ENCODE results near the gene STRC. TPM values are rescaled to one million over a fixed set of nuclear protein-coding genes. Genes with fewer than 3 reads are reported as not detected.
"Not testable (repeated sequence)": the region's sequence is repeated elsewhere in the genome, so short reads cannot be mapped to it uniquely, and the experiment has no call there.

Gene STRC
- total RNA-seq, result 1 to 10 TPM in 1 of 2 donors, under 1 TPM in 1; 0.40 to 1.0 TPM
- polyA plus RNA-seq, result under 1 TPM; 0.03 to 0.28 TPM
- long read RNA-seq, donor 1, result 0 reads
- long read RNA-seq, donor 2, result 0 reads
- long read RNA-seq, donor 3, result 0 reads
- long read RNA-seq, donor 4, result 0 reads
- long read RNA-seq, donor 5, result 0 reads

DNA sequence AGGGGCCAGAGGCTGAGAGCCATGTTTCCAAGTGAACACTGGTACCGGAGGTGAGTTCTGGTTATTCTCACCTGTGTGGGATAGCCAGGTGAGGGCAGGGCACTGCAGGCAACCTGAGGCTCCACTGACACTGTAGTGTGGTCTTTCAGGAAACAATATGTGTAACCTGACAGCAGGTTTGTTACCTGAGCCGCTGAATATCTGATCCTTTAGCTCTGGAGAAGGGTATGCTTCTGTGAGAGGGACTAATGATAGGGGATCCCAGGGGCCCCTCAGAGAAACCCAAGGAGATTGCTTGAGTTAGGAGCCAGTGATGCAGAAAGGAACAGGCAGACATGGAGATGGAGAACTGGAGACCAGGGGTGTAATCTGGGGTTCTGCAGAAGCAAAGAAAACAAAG, at the start of gene STRC:
Gene STRC (minus strand): TSS at position 101 of the 400 bp plus-strand sequence. CDS start 78 bp downstream, at position 23.
- not testable (repeated sequence) for H3K36me3 ChIP-seq (ENCODE audit: control insufficient read depth in 4 of 4, insufficient read depth in 4 of 4, low read length in 4 of 4); H3K9ac ChIP-seq (ENCODE audit: insufficient read depth in 1 of 2, low read length in 2 of 2); DNase-seq; H3K27me3 ChIP-seq (ENCODE audit: control insufficient read depth in 3 of 3, insufficient read depth in 3 of 3, low read length in 2 of 3); H3K27ac ChIP-seq (ENCODE audit: low read depth in 1 of 2, low read length in 1 of 2); ATAC-seq (ENCODE audit: insufficient read depth, low FRiP score); H3K9me3 ChIP-seq (ENCODE audit: control insufficient read depth in 4 of 4, insufficient read depth in 3 of 4, low read length in 3 of 4); H3K4me3 ChIP-seq; H3K4me1 ChIP-seq (ENCODE audit: control insufficient read depth in 5 of 5, insufficient read depth in 5 of 5, low read length in 5 of 5)
- no CpG with 5 or more reads among the region's 2 CpGs for WGBS, 2 donors

DNA sequence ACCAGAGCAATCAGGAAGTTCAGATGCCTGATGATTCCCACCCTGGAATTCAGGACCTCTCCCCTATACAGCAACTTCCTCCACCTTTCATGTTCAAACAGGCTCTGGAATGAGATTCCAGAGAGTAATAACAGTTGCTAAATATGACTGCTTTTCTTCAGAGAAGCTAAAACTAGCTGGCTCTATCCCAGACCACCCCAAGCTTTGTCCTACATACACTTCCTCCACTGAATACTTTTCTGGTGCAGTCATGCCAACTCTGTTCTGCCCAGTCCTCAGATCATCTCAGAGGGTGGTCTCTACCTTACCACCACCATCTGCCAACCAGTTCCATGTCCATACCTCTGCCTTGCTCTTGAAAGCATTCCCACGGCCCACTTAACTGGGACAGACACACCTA, 47.6 kb upstream of the STRC start:
- not testable (repeated sequence) for H3K4me1 ChIP-seq (ENCODE audit: control insufficient read depth in 5 of 5, insufficient read depth in 5 of 5, low read length in 5 of 5); H3K27me3 ChIP-seq (ENCODE audit: control insufficient read depth in 3 of 3, insufficient read depth in 3 of 3, low read length in 2 of 3); H3K9me3 ChIP-seq (ENCODE audit: control insufficient read depth in 4 of 4, insufficient read depth in 3 of 4, low read length in 3 of 4); H3K36me3 ChIP-seq (ENCODE audit: control insufficient read depth in 4 of 4, insufficient read depth in 4 of 4, low read length in 4 of 4); H3K4me3 ChIP-seq; ATAC-seq (ENCODE audit: insufficient read depth, low FRiP score); DNase-seq; H3K9ac ChIP-seq (ENCODE audit: insufficient read depth in 1 of 2, low read length in 2 of 2); H3K27ac ChIP-seq (ENCODE audit: low read depth in 1 of 2, low read length in 1 of 2)
- no CpG with 5 or more reads among the region's 1 CpG for WGBS, 2 donors

DNA sequence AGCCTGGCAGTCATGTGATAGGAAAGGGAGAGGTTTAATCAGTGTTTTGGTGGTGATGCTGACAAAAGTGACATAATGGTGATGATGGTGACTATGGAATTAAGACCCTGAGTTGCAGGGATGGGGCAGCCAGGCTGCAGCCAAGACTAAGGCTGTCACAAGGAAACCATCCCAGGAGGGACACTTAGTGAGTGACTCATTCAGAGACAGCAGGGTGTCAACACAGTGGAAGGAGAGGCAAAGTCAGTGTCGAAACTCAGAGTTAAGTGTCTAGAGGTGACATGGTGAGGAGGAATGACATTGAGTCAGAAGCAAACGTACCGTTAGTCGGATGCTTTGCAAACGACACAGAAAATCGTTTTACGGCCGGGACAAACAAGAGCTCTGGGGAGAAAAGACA, 44.7 kb upstream of the STRC start:
- not testable (repeated sequence) for ATAC-seq (ENCODE audit: insufficient read depth, low FRiP score)
- no CpG with 5 or more reads among the region's 8 CpGs for WGBS, 2 donors

DNA sequence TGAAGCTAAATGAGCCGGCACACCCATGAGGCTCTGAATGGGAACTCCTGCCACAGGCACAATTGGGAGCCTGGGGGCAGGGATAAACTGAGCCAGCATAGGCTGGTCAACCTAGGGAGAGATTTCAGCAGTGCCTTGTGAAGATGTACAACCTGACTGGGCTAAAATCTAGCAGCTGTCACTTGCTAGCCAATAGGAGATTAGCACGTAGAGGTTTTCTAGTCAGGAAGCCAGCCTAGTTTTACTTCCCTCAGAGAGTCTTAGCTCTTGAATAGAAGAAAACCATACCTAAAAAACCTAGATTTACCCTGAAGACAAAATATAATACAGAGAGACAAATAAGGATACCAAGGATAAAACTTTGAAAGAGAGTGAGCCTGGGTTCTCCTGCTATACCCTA, 43.7 kb upstream of the STRC start:
- H3K27me3 ChIP-seq (ENCODE audit: control insufficient read depth in 3 of 3, insufficient read depth in 3 of 3, low read length in 2 of 3); H3K9ac ChIP-seq (ENCODE audit: insufficient read depth in 1 of 2, low read length in 2 of 2); H3K4me3 ChIP-seq; H3K36me3 ChIP-seq (ENCODE audit: control insufficient read depth in 4 of 4, insufficient read depth in 4 of 4, low read length in 4 of 4); ATAC-seq (ENCODE audit: insufficient read depth, low FRiP score); DNase-seq; H3K4me1 ChIP-seq (ENCODE audit: control insufficient read depth in 5 of 5, insufficient read depth in 5 of 5, low read length in 5 of 5); H3K27ac ChIP-seq (ENCODE audit: low read depth in 1 of 2, low read length in 1 of 2); H3K9me3 ChIP-seq (ENCODE audit: control insufficient read depth in 4 of 4, insufficient read depth in 3 of 4, low read length in 3 of 4): not testable (repeated sequence)
- 100% methylated on average over 1 of the region's 2 CpGs for WGBS, 2 donors

More for the DNA sequence above, 44.7 kb upstream of the STRC start:
- H3K4me1 ChIP-seq (ENCODE audit: control insufficient read depth in 5 of 5, insufficient read depth in 5 of 5, low read length in 5 of 5); DNase-seq; H3K4me3 ChIP-seq; H3K9me3 ChIP-seq (ENCODE audit: control insufficient read depth in 4 of 4, insufficient read depth in 3 of 4, low read length in 3 of 4); H3K27ac ChIP-seq (ENCODE audit: low read depth in 1 of 2, low read length in 1 of 2); H3K36me3 ChIP-seq (ENCODE audit: control insufficient read depth in 4 of 4, insufficient read depth in 4 of 4, low read length in 4 of 4); H3K27me3 ChIP-seq (ENCODE audit: control insufficient read depth in 3 of 3, insufficient read depth in 3 of 3, low read length in 2 of 3); H3K9ac ChIP-seq (ENCODE audit: insufficient read depth in 1 of 2, low read length in 2 of 2): not testable (repeated sequence)

DNA sequence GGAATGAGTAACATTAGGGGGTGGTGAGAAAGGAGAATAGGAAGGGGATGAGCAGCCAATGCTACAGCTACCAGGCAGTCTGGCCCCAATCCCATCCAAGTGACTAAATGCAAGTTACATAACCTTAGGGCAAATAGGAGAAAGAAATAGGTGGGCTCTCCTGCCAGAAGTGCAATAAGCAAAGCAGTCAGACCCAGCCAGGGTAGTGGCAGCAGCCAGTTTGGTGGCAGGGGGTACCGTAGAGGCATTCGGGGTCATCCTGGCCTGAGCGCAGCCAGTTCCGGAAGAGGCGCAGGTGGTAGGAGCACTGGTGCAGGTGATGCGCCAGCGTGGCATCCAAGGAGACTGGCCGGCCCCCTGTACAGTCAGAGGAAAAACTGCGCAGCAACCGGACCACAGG, 41.1 kb upstream of the STRC start:
- H3K36me3 ChIP-seq (ENCODE audit: control insufficient read depth in 4 of 4, insufficient read depth in 4 of 4, low read length in 4 of 4); DNase-seq; H3K4me3 ChIP-seq; ATAC-seq (ENCODE audit: insufficient read depth, low FRiP score); H3K27ac ChIP-seq (ENCODE audit: low read depth in 1 of 2, low read length in 1 of 2); H3K9ac ChIP-seq (ENCODE audit: insufficient read depth in 1 of 2, low read length in 2 of 2); H3K4me1 ChIP-seq (ENCODE audit: control insufficient read depth in 5 of 5, insufficient read depth in 5 of 5, low read length in 5 of 5); H3K9me3 ChIP-seq (ENCODE audit: control insufficient read depth in 4 of 4, insufficient read depth in 3 of 4, low read length in 3 of 4); H3K27me3 ChIP-seq (ENCODE audit: control insufficient read depth in 3 of 3, insufficient read depth in 3 of 3, low read length in 2 of 3): not testable (repeated sequence)
- WGBS, 2 donors, result 98 to 100% methylated on average over 2 to 7 of the region's 10 CpGs

DNA sequence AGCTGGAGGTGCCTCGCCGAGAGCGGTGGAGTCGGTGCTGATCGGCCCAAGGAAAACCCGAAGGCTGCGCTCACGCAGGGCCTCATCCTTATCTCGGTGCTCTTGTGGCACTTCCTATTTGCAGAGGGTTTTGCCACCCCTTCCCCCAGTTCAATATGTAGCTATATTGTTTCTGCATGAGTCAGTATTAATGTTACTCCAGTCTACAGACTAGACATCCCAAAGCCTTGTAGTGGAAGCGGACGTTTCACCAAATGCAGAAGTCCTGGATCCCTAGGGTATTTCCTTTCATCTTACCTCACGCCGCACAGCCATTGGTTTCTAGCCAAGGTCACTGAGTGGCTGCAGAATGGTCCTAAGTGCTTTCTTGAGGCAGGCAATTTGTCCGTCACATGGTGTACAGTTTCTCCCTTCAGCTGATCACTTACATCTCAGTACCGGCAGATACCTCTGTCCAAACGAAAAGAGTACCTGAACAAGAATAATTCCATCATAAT, 30.9 kb upstream of the STRC start:
- H3K4me1 ChIP-seq (ENCODE audit: control insufficient read depth in 5 of 5, insufficient read depth in 5 of 5, low read length in 5 of 5), result not testable (repeated sequence)

More for the DNA sequence above, 30.9 kb upstream of the STRC start:
- not testable (repeated sequence) for ATAC-seq (ENCODE audit: insufficient read depth, low FRiP score); H3K4me3 ChIP-seq; H3K9ac ChIP-seq (ENCODE audit: insufficient read depth in 1 of 2, low read length in 2 of 2); DNase-seq; H3K9me3 ChIP-seq (ENCODE audit: control insufficient read depth in 4 of 4, insufficient read depth in 3 of 4, low read length in 3 of 4); H3K27me3 ChIP-seq (ENCODE audit: control insufficient read depth in 3 of 3, insufficient read depth in 3 of 3, low read length in 2 of 3); H3K36me3 ChIP-seq (ENCODE audit: control insufficient read depth in 4 of 4, insufficient read depth in 4 of 4, low read length in 4 of 4); H3K27ac ChIP-seq (ENCODE audit: low read depth in 1 of 2, low read length in 1 of 2)
- WGBS, 2 donors, result 93 to 98% methylated on average over 16 of the region's 16 CpGs

All from lung (tissue), 14 donors.